Measurements from ENCODE around the gene MAEA. TPM values are rescaled to one million over a fixed set of nuclear protein-coding genes. Genes with fewer than 3 reads are reported as not detected.

MAEA gene
- total RNA-seq, 1 donor from 2014 or later = 74.0 TPM

DNA sequence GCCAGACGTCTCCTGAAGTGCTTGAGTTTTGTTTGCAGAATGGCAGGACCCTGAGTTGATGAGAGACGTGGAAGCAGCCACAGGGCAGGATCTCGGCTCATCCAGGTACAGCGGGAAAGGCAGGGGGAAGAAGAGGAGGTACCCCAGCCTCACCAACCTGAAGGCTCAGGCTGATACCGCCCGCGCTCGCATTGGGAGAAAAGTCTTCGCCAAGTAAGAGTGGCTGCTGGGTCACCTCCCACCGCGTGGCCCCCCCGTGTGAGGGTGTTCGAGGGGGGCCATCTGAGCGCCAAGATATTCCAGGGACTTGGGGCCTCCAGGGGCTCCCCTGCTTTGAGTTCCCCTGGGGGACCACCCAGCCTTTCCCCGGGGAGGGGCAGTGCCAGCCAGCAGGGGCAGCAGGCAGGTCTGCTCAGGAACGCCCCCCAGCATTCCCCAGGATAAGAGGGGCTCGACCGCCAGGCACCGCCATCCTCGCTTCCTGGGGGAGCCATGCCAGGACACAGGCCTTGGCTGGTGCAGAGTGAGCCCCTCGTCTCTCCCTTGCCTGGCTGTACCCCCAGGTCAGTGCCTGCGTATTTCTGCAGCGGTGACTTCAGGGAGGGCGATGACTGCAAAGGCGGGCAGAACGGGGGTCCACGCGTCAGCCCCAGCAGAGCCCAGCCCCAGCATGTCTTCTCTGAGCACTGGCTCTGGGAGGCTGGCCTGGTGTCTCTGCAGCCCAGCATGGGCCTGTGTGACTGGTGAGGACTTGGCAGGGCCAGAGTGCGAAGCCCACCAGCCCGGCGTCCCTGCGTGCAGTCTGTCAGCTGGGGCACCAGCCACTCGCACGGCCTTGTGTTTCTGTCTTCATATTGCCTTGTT lies 94.3 kb downstream of the MAEA start:
- no peak overlapping the region for H3K27ac Mint-ChIP-seq (ENCODE audit: unreplicated experiment)
- peaks cover 7% of the 10 kb centered on the region for H3K9me3 Mint-ChIP-seq
- no peak for DNase-seq (ENCODE audit: low read depth, low spot score)
- no peak overlapping the region for H3K4me3 Mint-ChIP-seq
- peaks cover 9% of the 10 kb centered on the region for H3K4me1 Mint-ChIP-seq
- peaks cover 13% of the 10 kb centered on the region for H3K36me3 Mint-ChIP-seq (ENCODE audit: low read depth)
- no peak for TF ChIP-seq CTCF (conservative IDR thresholded peaks at IDR 0.05)
- no peaks in the 10 kb centered on the region for H3K27me3 Mint-ChIP-seq (ENCODE audit: low read depth)

DNA sequence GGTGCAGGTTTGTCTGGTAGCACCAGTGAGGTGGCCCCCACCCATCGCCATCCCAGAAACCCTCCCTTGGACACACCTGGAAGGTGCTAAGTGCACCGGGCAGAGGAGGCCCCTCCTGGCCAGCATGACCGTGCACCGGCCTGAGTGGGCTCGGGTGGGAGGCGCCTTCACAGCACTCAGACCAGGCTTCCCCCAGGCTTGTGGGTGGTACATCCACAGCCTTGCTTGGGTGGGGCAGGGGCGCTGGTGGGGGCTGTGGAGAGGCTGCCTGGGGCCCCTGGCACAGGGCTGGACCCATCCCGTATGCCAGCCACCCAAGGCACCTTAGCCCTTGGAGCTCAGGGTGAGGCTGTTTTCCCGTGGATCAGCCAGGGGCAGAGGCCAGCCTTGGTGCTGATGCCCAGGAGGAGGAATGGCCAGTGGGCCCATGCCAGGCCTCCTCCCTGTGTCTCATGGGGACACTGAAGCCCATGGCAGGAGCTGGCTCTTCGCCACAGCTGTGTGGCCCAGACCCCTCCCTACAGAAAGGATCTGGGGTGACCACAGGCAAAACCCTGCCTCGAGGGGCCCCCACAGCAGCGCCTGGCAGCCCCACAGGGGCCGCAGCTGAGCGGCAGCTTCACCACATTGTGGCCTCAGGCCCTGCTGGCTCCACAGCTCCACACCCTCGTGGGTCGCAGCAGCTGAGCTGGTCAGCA lies 95.1 kb downstream of the MAEA start:
- Mint-ChIP-seq H3K27ac (ENCODE audit: unreplicated experiment) (peak overlapping the region; percentile 19), H3K4me3 (no peak overlapping the region), H3K4me1 (peaks cover 9% of the 10 kb centered on the region), H3K36me3 (ENCODE audit: low read depth) (peaks cover 16% of the 10 kb centered on the region), H3K27me3 (ENCODE audit: low read depth) (no peaks in the 10 kb centered on the region), H3K9me3 (peaks cover 7% of the 10 kb centered on the region)
- DNase-seq (ENCODE audit: low read depth, low spot score) = no peak
- no peak for TF ChIP-seq CTCF (conservative IDR thresholded peaks at IDR 0.05)

DNA sequence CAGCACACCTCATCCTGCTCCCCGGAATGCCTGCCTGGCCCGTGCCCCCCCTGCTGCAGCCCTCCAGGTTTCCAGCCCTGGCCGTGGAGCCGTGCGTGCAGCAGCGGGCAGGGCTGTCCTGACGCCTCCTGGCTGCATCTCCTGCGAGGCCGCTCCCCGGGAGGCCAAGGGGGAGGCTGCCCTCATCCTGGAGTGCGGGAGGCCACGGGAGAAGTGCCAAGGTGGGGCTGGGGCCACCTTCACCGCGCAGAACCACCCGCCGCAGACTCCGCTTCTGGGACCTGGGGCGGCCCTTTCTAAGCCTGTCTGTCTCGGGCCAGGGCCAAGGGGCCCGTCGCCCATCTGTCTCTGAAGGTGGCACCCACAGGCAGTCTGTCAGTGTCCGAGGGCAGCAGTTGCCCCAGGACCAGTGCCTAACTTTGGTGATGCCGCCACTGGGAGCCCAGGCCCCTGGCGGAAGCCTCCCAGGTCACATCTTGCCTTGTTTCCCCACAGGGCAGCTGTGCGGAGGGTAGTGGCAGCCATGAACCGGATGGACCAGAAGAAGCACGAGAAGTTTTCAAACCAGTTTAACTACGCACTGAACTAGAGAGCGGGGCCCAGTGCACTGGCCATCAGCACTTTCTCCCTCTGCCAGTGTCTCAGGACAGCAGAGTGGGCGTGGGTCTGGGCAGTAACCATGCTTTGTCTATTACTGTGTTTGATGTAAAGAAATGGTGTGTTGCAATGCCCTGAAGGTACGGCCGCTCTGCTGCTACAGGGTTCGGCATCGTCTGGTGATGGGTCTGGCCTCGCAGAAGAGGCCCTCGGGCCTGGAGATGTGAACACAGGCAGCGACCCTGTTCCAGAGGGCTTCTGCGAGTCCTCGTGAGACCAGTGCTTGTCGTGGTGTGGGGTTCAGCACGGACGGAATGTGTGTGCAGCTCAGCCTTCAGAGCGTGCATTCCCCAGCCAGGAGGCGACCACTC lies 96.0 kb downstream of the MAEA start:
- Mint-ChIP-seq H3K36me3 (ENCODE audit: low read depth) (peaks cover 19% of the 10 kb centered on the region), H3K4me1 (peaks cover 9% of the 10 kb centered on the region), H3K4me3 (no peak overlapping the region), H3K27me3 (ENCODE audit: low read depth) (no peaks in the 10 kb centered on the region), H3K9me3 (peaks cover 7% of the 10 kb centered on the region), H3K27ac (ENCODE audit: unreplicated experiment) (no peak overlapping the region)
- no peak for TF ChIP-seq CTCF (conservative IDR thresholded peaks at IDR 0.05)
- no peak for DNase-seq (ENCODE audit: low read depth, low spot score)

Other genes starting within 250 kb of the MAEA start
- gene RNF212, start 176.3 kb upstream of the MAEA start, total RNA-seq = 2.7 and 5.0 TPM in 2 replicates
- 2.3 and 4.1 TPM in 2 replicates for gene SPON2, start 117.3 kb upstream of the MAEA start, total RNA-seq
- gene CTBP1, start 40.8 kb upstream of the MAEA start, total RNA-seq = 218 and 219 TPM in 2 replicates
- gene UVSSA, start 57.3 kb downstream of the MAEA start, total RNA-seq = 22.8 and 24.0 TPM in 2 replicates
- not detected in 2 replicates for gene NKX1-1, start 116.6 kb downstream of the MAEA start, total RNA-seq

Data from neural crest cell (in vitro differentiated cells).